Measurements from ENCODE around the gene FITM1. TPM values are rescaled to one million over a fixed set of nuclear protein-coding genes. Genes with fewer than 3 reads are reported as not detected.

Gene FITM1
- polyA plus RNA-seq, 1 donor from 2014 or later = 0.88 TPM

GRCh38 chr14:24151404-24152080 is 21.1 kb downstream of the FITM1 start:
- Histone ChIP-seq H3K9me3 (ENCODE audit: low read length) (no peaks in the 10 kb centered on the region), H3K9me2 (ENCODE audit: insufficient read depth, low read length) (no peaks in the 10 kb centered on the region), H3K27me3 (ENCODE audit: insufficient read depth, low read depth, low read length) (no peaks in the 10 kb centered on the region), H3K4me2 (ENCODE audit: low read length) (no peak overlapping the region), H3K9ac (ENCODE audit: low read length) (no peak overlapping the region), H3K4me3 (ENCODE audit: low read length) (no peak overlapping the region), H3K79me2 (replicated peaks; ENCODE audit: insufficient read depth, low read length) (peaks cover 9% of the 10 kb centered on the region), H3F3A (ENCODE audit: insufficient read depth, low read length, poor library complexity, severe bottlenecking) (no peaks in the 10 kb centered on the region), H2AFZ (ENCODE audit: low read depth, low read length) (no peak overlapping the region), H4K20me1 (ENCODE audit: insufficient read depth) (no peaks in the 10 kb centered on the region), H3K36me3 (ENCODE audit: insufficient read depth, low read length) (no peaks in the 10 kb centered on the region), H3K27ac (ENCODE audit: low read length) (no peak overlapping the region)
- TF ChIP-seq EZH2 (IDR thresholded peaks at IDR 0.05; ENCODE audit: borderline replicate concordance, insufficient read depth, low read length, poor library complexity, severe bottlenecking) (no peak), POLR2AphosphoS5 (IDR thresholded peaks at IDR 0.05) (no peak), MXI1 (conservative IDR thresholded peaks at IDR 0.05; ENCODE audit: poor library complexity, severe bottlenecking) (no peak), RAD21 (conservative IDR thresholded peaks at IDR 0.05) (no peak), CTCF (IDR thresholded peaks at IDR 0.05; ENCODE audit: poor library complexity, severe bottlenecking) (no peak), TAF1 (IDR thresholded peaks at IDR 0.05; ENCODE audit: low read depth) (no peak), SMC3 (conservative IDR thresholded peaks at IDR 0.05; ENCODE audit: poor library complexity) (no peak), REST (IDR thresholded peaks at IDR 0.05; ENCODE audit: borderline replicate concordance) (no peak), EP300 (conservative IDR thresholded peaks at IDR 0.05; ENCODE audit: poor library complexity, severe bottlenecking) (no peak)

GRCh38 chr14:24155100-24155499 is 24.6 kb downstream of the FITM1 start:
- no peaks in the 10 kb centered on the region for H3K9me3 ChIP-seq (ENCODE audit: low read length)
- no peaks in the 10 kb centered on the region for H3K79me2 ChIP-seq (replicated peaks; ENCODE audit: insufficient read depth, low read length)
- no peaks in the 10 kb centered on the region for H4K20me1 ChIP-seq (ENCODE audit: insufficient read depth)
- no peak overlapping the region for H3K27ac ChIP-seq (ENCODE audit: low read length)
- no peak overlapping the region for H3K4me2 ChIP-seq (ENCODE audit: low read length)
- H3K27me3 ChIP-seq (ENCODE audit: insufficient read depth, low read depth, low read length) = no peaks in the 10 kb centered on the region
- H3K9ac ChIP-seq (ENCODE audit: low read length) = no peak overlapping the region
- no peaks in the 10 kb centered on the region for H3K9me2 ChIP-seq (ENCODE audit: insufficient read depth, low read length)
- TF ChIP-seq TAF1 (IDR thresholded peaks at IDR 0.05; ENCODE audit: low read depth) (no peak), REST (IDR thresholded peaks at IDR 0.05; ENCODE audit: borderline replicate concordance) (no peak), EP300 (conservative IDR thresholded peaks at IDR 0.05; ENCODE audit: poor library complexity, severe bottlenecking) (no peak), CTCF (IDR thresholded peaks at IDR 0.05; ENCODE audit: poor library complexity, severe bottlenecking) (no peak), EZH2 (IDR thresholded peaks at IDR 0.05; ENCODE audit: borderline replicate concordance, insufficient read depth, low read length, poor library complexity, severe bottlenecking) (no peak), SMC3 (conservative IDR thresholded peaks at IDR 0.05; ENCODE audit: poor library complexity) (no peak), RAD21 (conservative IDR thresholded peaks at IDR 0.05) (no peak), POLR2AphosphoS5 (IDR thresholded peaks at IDR 0.05) (no peak), MXI1 (conservative IDR thresholded peaks at IDR 0.05; ENCODE audit: poor library complexity, severe bottlenecking) (no peak)
- H3K4me3 ChIP-seq (ENCODE audit: low read length) = no peak overlapping the region
- H2AFZ ChIP-seq (ENCODE audit: low read depth, low read length) = no peak overlapping the region
- H3F3A ChIP-seq (ENCODE audit: insufficient read depth, low read length, poor library complexity, severe bottlenecking) = no peaks in the 10 kb centered on the region
- H3K36me3 ChIP-seq (ENCODE audit: insufficient read depth, low read length) = no peaks in the 10 kb centered on the region

Measured in neural cell (in vitro differentiated cells).